Neuronal stem cell (in vitro differentiated cells): ENCODE results near the gene GNL1.
"Not testable (repeated sequence)": the region's sequence is repeated elsewhere in the genome, so short reads cannot be mapped to it uniquely, and the experiment has no call there.

Experiments used
- DNase-seq: peaks from one replicate; pipeline ENCODE4 v3.0.0-alpha.2; 2013; ENCODE audit warnings: low spot score
- H2AFZ ChIP-seq: one replicate; pipeline ENCODE4 v1.6.1; 2013; ENCODE audit warnings: mild to moderate bottlenecking, low read length, inconsistent platforms
- H2AK5ac ChIP-seq: 2 replicates; pipeline ENCODE4 v1.6.1; 2013; ENCODE audit warnings: low read depth, mild to moderate bottlenecking, inconsistent platforms, low read length, moderate library complexity, mixed read lengths
- H2BK120ac ChIP-seq: 2 replicates; pipeline ENCODE4 v1.6.1; 2013; ENCODE audit warnings: low read depth, mild to moderate bottlenecking, inconsistent platforms, low read length, moderate library complexity, mixed read lengths
- H2BK12ac ChIP-seq: one replicate; pipeline ENCODE4 v1.6.1; 2013; ENCODE audit warnings: low read length, inconsistent platforms
- H2BK15ac ChIP-seq: 2 replicates; pipeline ENCODE4 v1.6.1; 2013; ENCODE audit warnings: mild to moderate bottlenecking, low read length, inconsistent platforms, mixed read lengths
- H2BK5ac ChIP-seq: one replicate; pipeline ENCODE4 v1.6.1; 2013; ENCODE audit warnings: inconsistent platforms, mild to moderate bottlenecking, low read length, moderate library complexity
- H3K14ac ChIP-seq: one replicate; pipeline ENCODE4 v1.6.1; 2013; ENCODE audit warnings: low read length, inconsistent platforms
- H3K18ac ChIP-seq: 2 replicates; pipeline ENCODE4 v1.6.1; 2013; ENCODE audit warnings: low read length, inconsistent platforms
- H3K23ac ChIP-seq: 2 replicates; pipeline ENCODE4 v1.6.1; 2013; ENCODE audit warnings: low read depth, mild to moderate bottlenecking, mixed read lengths, low read length, inconsistent platforms; ENCODE audit not compliant: poor library complexity
- H3K27ac ChIP-seq: replicated peaks from 3 replicates; pipeline ENCODE4 v1.5.1; 2013; ENCODE audit warnings: low read length, inconsistent platforms
- H3K27me3 ChIP-seq, 3 experiments: 2 replicates each; pipeline ENCODE4 v1.6.1; 2013; ENCODE audit warnings: low read length in 3 of 3, mild to moderate bottlenecking in 2 of 3, inconsistent platforms in 1 of 3, low read depth in 1 of 3, mixed read lengths in 1 of 3, moderate library complexity in 1 of 3; ENCODE audit not compliant: control insufficient read depth in 3 of 3, insufficient read depth in 3 of 3
- H3K36me3 ChIP-seq, 2 donors: replicated peaks in 1 of 2; 2 replicates each; pipeline ENCODE4 v1.6.1; 2013; ENCODE audit warnings: low read length in 2 of 2; ENCODE audit not compliant: control insufficient read depth in 2 of 2, insufficient read depth in 2 of 2
- H3K4ac ChIP-seq: 2 replicates; pipeline ENCODE4 v1.6.1; 2013; ENCODE audit warnings: inconsistent platforms, mild to moderate bottlenecking, low read length, moderate library complexity
- H3K4me1 ChIP-seq, 2 donors: 1 replicate in 1 of 2; 2 replicates in 1 of 2; pipeline ENCODE4 v1.6.1; 2013; ENCODE audit warnings: low read length in 2 of 2, low read depth in 1 of 2; ENCODE audit not compliant: control insufficient read depth in 2 of 2, insufficient read depth in 1 of 2
- H3K4me2 ChIP-seq: one replicate; pipeline ENCODE4 v1.6.1; 2013; ENCODE audit warnings: mild to moderate bottlenecking, low read length, inconsistent platforms; ENCODE audit not compliant: insufficient read depth, poor library complexity, severe bottlenecking
- H3K4me3 ChIP-seq, 2 donors: 2 replicates each; pipeline ENCODE4 v1.5.1; 2013; ENCODE audit warnings: low read length in 2 of 2, mild to moderate bottlenecking in 2 of 2, inconsistent platforms in 1 of 2, moderate library complexity in 1 of 2
- H3K79me1 ChIP-seq: one replicate; pipeline ENCODE4 v1.6.1; 2013; ENCODE audit warnings: low read depth, mild to moderate bottlenecking, inconsistent platforms, low read length, moderate library complexity
- H3K9ac ChIP-seq: one replicate; pipeline ENCODE4 v1.6.1; 2013; ENCODE audit warnings: mild to moderate bottlenecking, low read depth, low read length, inconsistent platforms; ENCODE audit not compliant: poor library complexity
- H3K9me3 ChIP-seq, 2 donors: replicated peaks in 1 of 2; 2 replicates each; pipeline versions ENCODE3 to v1.6.1; 2013; ENCODE audit warnings: low read length in 2 of 2, mild to moderate bottlenecking in 2 of 2, inconsistent platforms in 1 of 2, low read depth in 1 of 2, mixed read lengths in 1 of 2, moderate library complexity in 1 of 2; ENCODE audit not compliant: control insufficient read depth in 2 of 2, insufficient read depth in 1 of 2
- H4K8ac ChIP-seq: one replicate; pipeline ENCODE4 v1.6.1; 2013; ENCODE audit warnings: low read depth, mild to moderate bottlenecking, inconsistent platforms, low read length, moderate library complexity
- H4K91ac ChIP-seq: one replicate; pipeline ENCODE4 v1.6.1; 2013; ENCODE audit warnings: low read length, low read depth, mild to moderate bottlenecking, inconsistent platforms; ENCODE audit not compliant: poor library complexity
- WGBS, 2 donors: extraction: QIAGEN DNeasy Blood & Tissue Kit; methylation state at CpG; one replicate each; pipeline ENCODE4 v1.1.7; 2013; ENCODE audit warnings: missing lambda C conversion rate in 2 of 2, mixed read lengths in 1 of 2; ENCODE audit not compliant: insufficient read length in 2 of 2, insufficient replicate concordance in 1 of 2; ENCODE audit errors: extremely low coverage in 2 of 2; 5-methylcytosine and 5-hydroxymethylcytosine counted together

The GNL1 gene

GRCh38 chr6:30530014-30530413 is 26.3 kb downstream of the GNL1 start:
- no peaks in the 10 kb centered on the region for H3K9me3 ChIP-seq
- no peak overlapping the region for H3K23ac ChIP-seq
- H3K36me3 ChIP-seq, result no peaks in the 10 kb centered on the region
- H3K4me1 ChIP-seq, result no peaks in the 10 kb centered on the region
- DNase-seq, result no peak
- no peak overlapping the region for H2AK5ac ChIP-seq
- H3K4me3 ChIP-seq, result peak overlapping the region in 1 of 2 donors; percentile 42
- no peak overlapping the region for H3K14ac ChIP-seq
- H3K18ac ChIP-seq, result no peak overlapping the region
- H3K27me3 ChIP-seq, result no peaks in the 10 kb centered on the region
- H2BK5ac ChIP-seq, result no peak overlapping the region
- no peak overlapping the region for H3K9ac ChIP-seq
- H2BK12ac ChIP-seq, result no peak overlapping the region
- WGBS, 2 donors, result no CpG with 5 or more reads among the region's 2 CpGs
- H2BK15ac ChIP-seq, result no peak overlapping the region
- H4K8ac ChIP-seq, result no peak overlapping the region
- H2AFZ ChIP-seq, result no peak overlapping the region
- no peak overlapping the region for H3K4ac ChIP-seq
- no peaks in the 10 kb centered on the region for H3K79me1 ChIP-seq
- H4K91ac ChIP-seq, result no peak overlapping the region
- H2BK120ac ChIP-seq, result no peak overlapping the region
- H3K27ac ChIP-seq, result no peak overlapping the region
- H3K4me2 ChIP-seq, result no peak overlapping the region

GRCh38 chr6:30529349-30529875 is 26.9 kb downstream of the GNL1 start:
- H3K79me1 ChIP-seq, H3K9ac ChIP-seq, H3K4me1 ChIP-seq, H3K9me3 ChIP-seq, H3K36me3 ChIP-seq, H2AK5ac ChIP-seq, H3K4ac ChIP-seq, H2BK15ac ChIP-seq, H3K4me3 ChIP-seq, H4K8ac ChIP-seq, H3K27me3 ChIP-seq, DNase-seq, H2AFZ ChIP-seq, H2BK12ac ChIP-seq, H4K91ac ChIP-seq, H3K14ac ChIP-seq, H3K27ac ChIP-seq, H2BK120ac ChIP-seq, H2BK5ac ChIP-seq, H3K4me2 ChIP-seq, H3K23ac ChIP-seq, H3K18ac ChIP-seq: not testable (repeated sequence)
- no CpG with 5 or more reads among the region's 17 CpGs for WGBS, 2 donors

- H2BK5ac ChIP-seq, H2BK12ac ChIP-seq, H3K27ac ChIP-seq, H3K4me1 ChIP-seq, H3K9me3 ChIP-seq, H3K4ac ChIP-seq, H3K79me1 ChIP-seq, H3K36me3 ChIP-seq, H3K4me2 ChIP-seq, H3K18ac ChIP-seq, H2AK5ac ChIP-seq, H3K27me3 ChIP-seq, H3K14ac ChIP-seq, H3K4me3 ChIP-seq, H2AFZ ChIP-seq, H4K91ac ChIP-seq, H2BK120ac ChIP-seq, H2BK15ac ChIP-seq, DNase-seq, H3K23ac ChIP-seq, H3K9ac ChIP-seq, H4K8ac ChIP-seq: not testable (repeated sequence)
- no CpG with 5 or more reads among the region's 3 CpGs for WGBS, 2 donors
Measured at GRCh38 chr6:30526444-30526843, 29.8 kb downstream of the GNL1 start.

GRCh38 chr6:30521952-30522351 is 34.3 kb downstream of the GNL1 start:
- H3K36me3 ChIP-seq, H3K27ac ChIP-seq: not testable (repeated sequence)

More at GRCh38 chr6:30521952-30522351, 34.3 kb downstream of the GNL1 start:
- H2BK12ac ChIP-seq, H2BK5ac ChIP-seq, H3K18ac ChIP-seq, H3K4me1 ChIP-seq, H2AK5ac ChIP-seq, H3K4me2 ChIP-seq, H2BK15ac ChIP-seq, DNase-seq, H3K14ac ChIP-seq, H4K91ac ChIP-seq, H3K9me3 ChIP-seq, H3K9ac ChIP-seq, H3K23ac ChIP-seq, H3K27me3 ChIP-seq, H4K8ac ChIP-seq, H3K79me1 ChIP-seq, H2AFZ ChIP-seq, H2BK120ac ChIP-seq, H3K4ac ChIP-seq, H3K4me3 ChIP-seq: not testable (repeated sequence)
- WGBS, 2 donors, result no CpG with 5 or more reads among the region's 5 CpGs
